Measurements from ENCODE around the gene PAX5. TPM values are rescaled to one million over a fixed set of nuclear protein-coding genes. Genes with fewer than 3 reads are reported as not detected.
"Not testable (repeated sequence)": the region's sequence is repeated elsewhere in the genome, so short reads cannot be mapped to it uniquely, and the experiment has no call there.

Gene PAX5
- total RNA-seq, 1 donor from 2014 or later = 0.06 TPM

GRCh38 chr9:36888551-36888950 is 145.5 kb downstream of the PAX5 start:
- DNase-seq (ENCODE audit: low spot score) = no peak

- DNase-seq (ENCODE audit: low spot score) = no peak
Observed at GRCh38 chr9:36884721-36885120, 149.3 kb downstream of the PAX5 start.

GRCh38 chr9:36882594-36882993 is 151.5 kb downstream of the PAX5 start:
- no peak for DNase-seq (ENCODE audit: low spot score)

GRCh38 chr9:36881743-36882441 is 152.2 kb downstream of the PAX5 start:
- DNase-seq (ENCODE audit: low spot score) = no peak

- DNase-seq (ENCODE audit: low spot score) = no peak
Observed at GRCh38 chr9:36881316-36881715, 152.8 kb downstream of the PAX5 start.

GRCh38 chr9:36880075-36880474 is 154.0 kb downstream of the PAX5 start:
- DNase-seq (ENCODE audit: low spot score) = no peak

GRCh38 chr9:36878986-36879982 is 154.8 kb downstream of the PAX5 start:
- DNase-seq (ENCODE audit: low spot score) = no peak

GRCh38 chr9:36877239-36877638 is 156.8 kb downstream of the PAX5 start:
- DNase-seq (ENCODE audit: low spot score) = no peak

- no peak for DNase-seq (ENCODE audit: low spot score)
Observed at GRCh38 chr9:36876056-36876455, 158.0 kb downstream of the PAX5 start.

- DNase-seq (ENCODE audit: low spot score) = no peak
Observed at GRCh38 chr9:36874921-36875320, 159.1 kb downstream of the PAX5 start.

GRCh38 chr9:36874261-36874660 is 159.8 kb downstream of the PAX5 start:
- DNase-seq (ENCODE audit: low spot score) = no peak

- no peak for DNase-seq (ENCODE audit: low spot score)
Observed at GRCh38 chr9:36873247-36873875, 160.7 kb downstream of the PAX5 start.

- no peak for DNase-seq (ENCODE audit: low spot score)
Observed at GRCh38 chr9:36872641-36873040, 161.4 kb downstream of the PAX5 start.

- DNase-seq (ENCODE audit: low spot score) = no peak
Observed at GRCh38 chr9:36871606-36872005, 162.5 kb downstream of the PAX5 start.

- DNase-seq (ENCODE audit: low spot score) = no peak
Observed at GRCh38 chr9:36870960-36871359, 163.1 kb downstream of the PAX5 start.

- not testable (repeated sequence) for DNase-seq (ENCODE audit: low spot score)
Observed at GRCh38 chr9:36869605-36870004, 164.5 kb downstream of the PAX5 start.

GRCh38 chr9:36868586-36869282 is 165.3 kb downstream of the PAX5 start:
- DNase-seq (ENCODE audit: low spot score) = no peak

- DNase-seq (ENCODE audit: low spot score) = no peak
Observed at GRCh38 chr9:36867672-36868471, 166.2 kb downstream of the PAX5 start.

- no peak for DNase-seq (ENCODE audit: low spot score)
Observed at GRCh38 chr9:36867241-36867640, 166.8 kb downstream of the PAX5 start.

- DNase-seq (ENCODE audit: low spot score) = no peak
Observed at GRCh38 chr9:36866840-36867239, 167.2 kb downstream of the PAX5 start.

Measured in mesenteric fat pad (tissue), 1 donor.